Heart right ventricle (tissue), 16 donors: ENCODE measurements around the gene AQP2. TPM values are rescaled to one million over a fixed set of nuclear protein-coding genes. Genes with fewer than 3 reads are reported as not detected.

ENCODE experiments used
- ATAC-seq, 8 donors: fragments of 200-7000 bp; cut with Tn5 transposase; one replicate each; pipeline ENCODE4 v1.9.1; 2020; ENCODE audit warnings: mild to moderate bottlenecking in 8 of 8, moderate library complexity in 8 of 8, moderate number of reproducible peaks in 1 of 8
- DNase-seq, 2 donors: peaks; one replicate each; pipeline ENCODE4 v3.0.0-alpha.2; 2020
- H3K27ac ChIP-seq, 10 donors: fragments of 200-600 bp; sonication (generic) in 2 of 10; one replicate each; pipeline versions ENCODE4 v1.5.0 to v1.8.0; 2020 to 2022; ENCODE audit warnings: mild to moderate bottlenecking in 3 of 10
- H3K27me3 ChIP-seq, 7 donors: fragments of 200-600 bp; one replicate each; pipeline ENCODE4 v1.8.0; 2021 to 2022; ENCODE audit warnings: mild to moderate bottlenecking in 2 of 7
- H3K36me3 ChIP-seq, 9 donors: fragments of 200-600 bp; sonication (generic) in 1 of 9; one replicate each; pipeline versions ENCODE4 v1.5.0 to v1.8.0; 2020 to 2022; ENCODE audit warnings: mild to moderate bottlenecking in 2 of 9
- H3K4me1 ChIP-seq, 9 donors: fragments of 200-600 bp; sonication (generic) in 1 of 9; one replicate each; pipeline versions ENCODE4 v1.5.0 to v1.8.0; 2020 to 2022; ENCODE audit warnings: mild to moderate bottlenecking in 4 of 9
- H3K4me3 ChIP-seq, 10 donors: fragments of 200-600 bp; sonication (generic) in 2 of 10; one replicate each; pipeline versions ENCODE4 v1.5.0 to v1.8.0; 2020 to 2022; ENCODE audit warnings: mild to moderate bottlenecking in 7 of 10, moderate library complexity in 2 of 10
- H3K9me3 ChIP-seq, 11 donors: fragments of 200-600 bp in 10 of 11; sonication (generic) in 2 of 11; one replicate each; pipeline versions ENCODE4 v1.5.0 to v1.8.0; 2013 to 2022; ENCODE audit warnings: mild to moderate bottlenecking in 2 of 11, control low read depth in 1 of 11, moderate library complexity in 1 of 11
- WGBS, 2 donors: extraction: QIAGEN DNeasy Blood & Tissue Kit; methylation state at CpG; one replicate each; pipeline ENCODE4 v1.1.7; 2013; ENCODE audit warnings: inconsistent platforms in 1 of 2; 5-methylcytosine and 5-hydroxymethylcytosine counted together
- intact Hi-C, 10 donors: fragments of 100-400 bp; cut with DNase I; formaldehyde crosslinking; loops; one replicate each; pipeline versions ENCODE4 v1.11.1 to v1.14.2; 2022
- polyA plus RNA-seq, 2 donors: library from polyadenylated mRNA; stranded (reverse); fragments of 200-250 nt; gene quantifications; one replicate each; pipeline ENCODE4 v1.2.3, GENCODE V29; 2013
- total RNA-seq, 10 donors: library from RNA; stranded (reverse); fragmentation: NEBNext Ultra II Directional in 3 of 10; extraction: Animal tissue kit (Norgen Biotek cat#: 25700) in 3 of 10; gene quantifications; one replicate each; pipeline versions ENCODE4 v1.2.1 to v1.2.4, GENCODE V29; 2021 to 2023
- TF ChIP-seq, protein P1 (sequence below), 9 donors: fragments of 200-600 bp; sonication (generic) in 2 of 9; IDR thresholded peaks; one replicate each; pipeline versions ENCODE4 v1.5.0 to v1.8.0; 2021 to 2022; ENCODE audit warnings: antibody characterized with exemption in 9 of 9, mild to moderate bottlenecking in 5 of 9, moderate library complexity in 1 of 9
- donor health status: Arrhythmogenic right ventricular cardiomyopathy.
- donor health status: ischemic (EF 13 %, LVEDD 7.1; RV severe dilation, severe dysfunction).
- donor health status: healthy with polysubstance abuse.
- donor health status: DM: no; HTN: yes; CAD: no.
- donor health status: DM: no; HTN: no; CAD: no.
- donor health status: ischemic (EF 25% LVEDD 6.9; RV normal size, moderate dysfunction).
- donor health status: ischemic (EF 25% LVEDD 5.7; RV mildly dilated, moderate dysfunction).
- donor health status: healthy.
- donor health status: DM: yes; HTN: yes; CAD: no.
- donor health status: Ischemic cardiomyopathy.
- donor health status: ischemic (EF 35%, LVEDD 5.7; RV mildly dilated, moderate dysfunction).
- donor health status: nonischemic (EF 11% LVEDD 7.7; RV severe dilation, severe dysfunction).
- donor health status: DM: yes; HTN: yes; CAD: no.
- donor health status: PGD.
- donor health status: ischemic (EF 29% LVEDD 5.4; RV normal size, mild dysfunction).
- donor health status: nonischemic (EF 23%, LVEDD 6.1; RV moderate dilation, normal function).

AQP2 gene
- total and polyA plus RNA-seq, 12 donors, result 0.04 TPM; not detected in 11

DNA sequence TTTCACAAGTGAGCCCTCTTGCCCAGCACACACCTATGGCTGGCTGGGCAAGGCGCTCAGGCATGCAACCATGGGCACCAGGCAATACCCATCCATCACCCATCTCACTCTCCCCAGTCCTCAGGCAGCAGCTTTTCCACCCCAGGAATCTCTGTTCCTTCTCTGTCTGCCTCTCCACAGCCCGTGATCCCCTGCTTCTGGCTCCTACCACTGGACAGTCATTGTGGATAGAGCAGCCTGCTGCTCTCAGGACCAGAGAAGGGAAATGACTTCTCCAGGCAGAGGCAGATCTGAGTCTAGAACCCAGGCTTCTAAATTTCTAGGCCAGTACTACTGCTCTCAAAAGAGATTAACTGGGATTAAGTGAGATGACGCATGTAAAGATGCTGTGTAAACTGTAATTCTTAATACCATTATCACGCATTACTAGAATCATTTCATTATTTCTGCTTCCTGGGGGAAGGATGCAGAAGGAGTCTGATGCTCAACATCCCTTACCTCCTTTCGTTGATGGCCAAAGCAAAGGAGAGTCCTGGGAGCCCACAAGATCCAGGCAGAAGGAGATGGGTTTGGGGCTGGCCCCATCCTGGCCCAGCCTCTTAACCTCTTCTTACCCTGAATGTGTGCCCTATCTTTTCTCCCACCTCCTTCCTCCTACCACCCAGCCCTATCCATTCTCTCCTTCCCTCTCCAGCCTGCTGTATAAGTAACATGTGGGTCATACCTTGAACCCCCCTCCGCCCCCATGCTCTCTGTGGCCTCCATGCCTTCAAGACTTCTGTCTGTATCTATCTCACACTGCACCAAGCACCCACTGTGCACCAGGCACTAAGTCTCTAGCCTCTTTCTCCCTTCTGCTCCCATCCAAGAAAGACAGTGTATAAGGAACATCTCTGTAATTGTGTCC, 6.4 kb downstream of the AQP2 start:
- no peak overlapping the region for H3K4me3 ChIP-seq
- ATAC-seq (no peak), DNase-seq (no peak)
- H3K36me3 ChIP-seq, result no peaks in the 10 kb centered on the region
- intact Hi-C loops, result loop anchor here in 1 of 10 donors (10.0 kb wide), 1 partner anchor 92 kb away; no protein-coding TSS in a partner anchor
- peaks cover 0 to 89% (median 74%) of the 10 kb centered on the region in 7 donors for H3K27me3 ChIP-seq
- WGBS, 2 donors, result 86 to 87% methylated on average over 6 of the region's 6 CpGs
- no peak overlapping the region for H3K27ac ChIP-seq
- TF ChIP-seq, protein P1, sequence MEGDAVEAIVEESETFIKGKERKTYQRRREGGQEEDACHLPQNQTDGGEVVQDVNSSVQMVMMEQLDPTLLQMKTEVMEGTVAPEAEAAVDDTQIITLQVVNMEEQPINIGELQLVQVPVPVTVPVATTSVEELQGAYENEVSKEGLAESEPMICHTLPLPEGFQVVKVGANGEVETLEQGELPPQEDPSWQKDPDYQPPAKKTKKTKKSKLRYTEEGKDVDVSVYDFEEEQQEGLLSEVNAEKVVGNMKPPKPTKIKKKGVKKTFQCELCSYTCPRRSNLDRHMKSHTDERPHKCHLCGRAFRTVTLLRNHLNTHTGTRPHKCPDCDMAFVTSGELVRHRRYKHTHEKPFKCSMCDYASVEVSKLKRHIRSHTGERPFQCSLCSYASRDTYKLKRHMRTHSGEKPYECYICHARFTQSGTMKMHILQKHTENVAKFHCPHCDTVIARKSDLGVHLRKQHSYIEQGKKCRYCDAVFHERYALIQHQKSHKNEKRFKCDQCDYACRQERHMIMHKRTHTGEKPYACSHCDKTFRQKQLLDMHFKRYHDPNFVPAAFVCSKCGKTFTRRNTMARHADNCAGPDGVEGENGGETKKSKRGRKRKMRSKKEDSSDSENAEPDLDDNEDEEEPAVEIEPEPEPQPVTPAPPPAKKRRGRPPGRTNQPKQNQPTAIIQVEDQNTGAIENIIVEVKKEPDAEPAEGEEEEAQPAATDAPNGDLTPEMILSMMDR (IDR thresholded peaks at IDR 0.05), result no peak
- H3K9me3 ChIP-seq, result no peaks in the 10 kb centered on the region
- peaks cover 3 to 30% (median 11%) of the 10 kb centered on the region in 9 donors for H3K4me1 ChIP-seq

GRCh38 chr12:49957570-49957967, 7.0 kb downstream of the AQP2 start:
- Histone ChIP-seq H3K4me1 (peaks cover 3 to 35% (median 11%) of the 10 kb centered on the region in 9 donors), H3K27ac (no peak overlapping the region), H3K27me3 (peaks cover 0 to 95% (median 71%) of the 10 kb centered on the region in 7 donors), H3K36me3 (no peaks in the 10 kb centered on the region), H3K9me3 (no peaks in the 10 kb centered on the region), H3K4me3 (no peak overlapping the region)
- TF ChIP-seq, protein P1 (IDR thresholded peaks at IDR 0.05), result no peak
- no peak for ATAC-seq
- intact Hi-C loops, result loop anchor here in 1 of 10 donors (10.0 kb wide), 1 partner anchor 93 kb away; no protein-coding TSS in a partner anchor
- DNase-seq, result no peak

DNA sequence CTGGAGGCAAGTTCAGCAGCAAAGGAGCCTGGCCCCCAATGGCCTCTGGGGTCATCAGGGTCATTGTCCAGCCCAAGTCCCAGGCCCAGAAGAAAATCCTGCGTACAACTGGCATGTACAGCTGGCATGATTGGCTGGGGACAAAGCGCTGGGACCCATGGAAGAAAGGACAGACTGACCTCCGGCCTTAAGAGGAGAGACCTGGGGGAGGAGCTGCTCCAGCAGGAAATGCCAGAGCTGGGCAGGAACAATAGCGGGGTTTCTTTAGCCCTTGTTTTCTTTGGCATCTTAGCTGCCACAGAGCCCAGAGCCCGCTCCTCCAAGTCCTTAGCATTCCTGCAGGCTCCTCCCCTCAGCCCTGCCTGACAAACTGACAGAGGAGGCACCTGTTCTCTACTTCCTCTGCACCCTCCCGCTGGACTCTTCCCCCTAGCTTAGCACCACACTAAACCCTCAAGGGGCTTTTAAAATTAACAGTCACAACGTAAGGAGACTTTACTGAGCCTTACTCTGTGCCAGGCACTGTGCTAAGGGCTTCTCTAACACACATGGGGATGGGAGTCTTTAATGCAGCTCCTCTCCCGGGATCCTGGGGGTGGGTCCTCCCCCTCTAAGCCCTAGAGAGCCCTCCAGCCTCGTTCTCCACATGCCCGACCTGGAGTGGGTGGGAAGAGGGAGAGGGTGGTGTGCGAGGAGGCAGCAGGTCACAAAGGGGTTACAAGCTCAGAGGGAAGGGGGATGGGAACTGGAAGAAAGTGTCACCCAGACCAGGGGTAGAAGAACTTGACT, 9.3 kb downstream of the AQP2 start:
- intact Hi-C loops, result loop anchor here in 5 of 10 donors (10.0 kb wide), 3 partner anchors 95 to 215 kb away; no protein-coding TSS in a partner anchor
- Histone ChIP-seq H3K4me3 (no peak overlapping the region), H3K4me1 (peaks cover 3 to 45% (median 12%) of the 10 kb centered on the region in 9 donors), H3K27me3 (peaks cover 0 to 97% (median 55%) of the 10 kb centered on the region in 7 donors), H3K27ac (no peak overlapping the region), H3K9me3 (no peaks in the 10 kb centered on the region), H3K36me3 (no peaks in the 10 kb centered on the region)
- WGBS, 2 donors, result 51% methylated on average over 11 of the region's 11 CpGs
- TF ChIP-seq, protein P1 (IDR thresholded peaks at IDR 0.05), result no peak
- ATAC-seq, result peak in 1 of 8 donors; percentile 14
- no peak for DNase-seq
